HUDEP-2 (cell line): ENCODE data around the gene DMAC2.
"Not testable (repeated sequence)": the region's sequence is repeated elsewhere in the genome, so short reads cannot be mapped to it uniquely, and the experiment has no call there.

Source experiments
- DNase-seq, 76 experiments: peaks; one replicate each; lab custom pipeline; 2025; ENCODE audit not compliant: unreplicated experiment in 76 of 76; lab: John Stamatoyannopoulos, UW

Gene DMAC2

GRCh38 chr19:41424335-41425173, 15.2 kb downstream of the DMAC2 start:
- DNase-seq = no peak

- DNase-seq = no peak
Observed at GRCh38 chr19:41422955-41423354, 16.8 kb downstream of the DMAC2 start.

GRCh38 chr19:41422456-41422855, 17.3 kb downstream of the DMAC2 start:
- DNase-seq = no peak

- no peak for DNase-seq
Observed at GRCh38 chr19:41421973-41422372, 17.7 kb downstream of the DMAC2 start.

- DNase-seq = no peak
Observed at GRCh38 chr19:41421314-41421713, 18.4 kb downstream of the DMAC2 start.

- DNase-seq = no peak
Observed at GRCh38 chr19:41420101-41420880, 19.4 kb downstream of the DMAC2 start.

- DNase-seq = no peak
Observed at GRCh38 chr19:41416194-41416674, 23.5 kb downstream of the DMAC2 start.

GRCh38 chr19:41415154-41415571, 24.5 kb downstream of the DMAC2 start:
- no peak for DNase-seq

GRCh38 chr19:41414461-41414860, 25.3 kb downstream of the DMAC2 start:
- DNase-seq = no peak

GRCh38 chr19:41413947-41414346, 25.8 kb downstream of the DMAC2 start:
- no peak for DNase-seq

GRCh38 chr19:41412953-41413352, 26.8 kb downstream of the DMAC2 start:
- DNase-seq = no peak

- DNase-seq = no peak
Observed at GRCh38 chr19:41411968-41412265, 27.8 kb downstream of the DMAC2 start.

GRCh38 chr19:41411100-41411967, 28.4 kb downstream of the DMAC2 start:
- DNase-seq = no peak

GRCh38 chr19:41410336-41411054, 29.2 kb downstream of the DMAC2 start:
- no peak for DNase-seq

- DNase-seq = no peak
Observed at GRCh38 chr19:41409288-41409687, 30.4 kb downstream of the DMAC2 start.

GRCh38 chr19:41408846-41409245, 30.9 kb downstream of the DMAC2 start:
- not testable (repeated sequence) for DNase-seq

- peak in 1 of 76 experiments; percentile 11 for DNase-seq
Observed at GRCh38 chr19:41408256-41408655, 31.5 kb downstream of the DMAC2 start.

GRCh38 chr19:41407271-41407670, 32.4 kb downstream of the DMAC2 start:
- DNase-seq = no peak

- no peak for DNase-seq
Observed at GRCh38 chr19:41405776-41406175, 33.9 kb downstream of the DMAC2 start.
